HCT116 (cell line): Measurements from ENCODE around the gene RAB11A. TPM values are rescaled to one million over a fixed set of nuclear protein-coding genes. Genes with fewer than 3 reads are reported as not detected.
A peak's percentile ranks its signal among the peaks of the same experiment; 100 is the strongest.

Source experiments
- ATAC-seq: fragments of 200-7000 bp; cut with Tn5 transposase; 2 replicates; pipeline ENCODE4 v1.9.1; 2020; ENCODE audit warnings: mild to moderate bottlenecking, moderate library complexity
- BruUV-seq: library from RNA; stranded (reverse); fragments of 400-500 nt; replicated peaks from 2 replicates; lab custom pipeline; 2021; lab: Mats Ljungman, UMichigan
- CTCF ChIA-PET: fragments of 300-600 bp; sonication (Branson Sonifier 250); formaldehyde crosslinking; loops from one replicate; lab custom pipeline; 2021; ENCODE audit warnings: antibody characterized with exemption; lab: Charles Lee
- POLR2A ChIA-PET: fragments of 300-600, 350-600 bp; sonication (Branson Sonifier 250); formaldehyde crosslinking; loops from one replicate; lab custom pipeline; 2021; ENCODE audit warnings: antibody characterized with exemption; lab: Charles Lee
- RAD21 ChIA-PET, 2 experiments: fragments of 300-600 bp; sonication (Branson Sonifier 250); formaldehyde crosslinking; loops; one replicate each; lab custom pipeline; 2023; ENCODE audit warnings: low total read pairs in 2 of 2; ENCODE audit not compliant: uncharacterized antibody in 2 of 2, unreplicated experiment in 2 of 2, low non-redundant PET in 1 of 2; lab: Charles Lee
- DNase-seq: peaks from one replicate; pipeline ENCODE4 v3.0.0-alpha.2; 2010; ENCODE audit warnings: low read depth, low spot score
- H2AFZ ChIP-seq: fragments of 200-600 bp; shearing (Covaris generic), sonication (generic); 2 replicates; pipeline ENCODE4 v1.6.1; 2017; ENCODE audit warnings: low read depth, mixed run types, mixed read lengths, antibody characterized with exemption, low read length; ENCODE audit not compliant: poor library complexity, severe bottlenecking
- H3K27ac ChIP-seq: 2 replicates; pipeline ENCODE4 v1.5.1; 2012; ENCODE audit warnings: low read depth, low read length
- H3K27me3 ChIP-seq: fragments of 200-600 bp; sonication (generic); 2 replicates; pipeline ENCODE4 v1.6.1; 2016; ENCODE audit warnings: mixed run types, low read length, mixed read lengths; ENCODE audit not compliant: insufficient read depth
- H3K36me3 ChIP-seq, 2 experiments: fragments of 200-500 bp in 1 of 2; fragments of 200-600 bp in 1 of 2; sonication (Bioruptor generic) in 1 of 2; sonication (generic) in 1 of 2; 2 replicates each; pipeline versions ENCODE4 v1.5.1 to v1.6.1; 2014 to 2016; ENCODE audit warnings: low read length in 2 of 2, inconsistent platforms in 1 of 2, mixed read lengths in 1 of 2, mixed run types in 1 of 2; ENCODE audit not compliant: insufficient read depth in 2 of 2, control insufficient read depth in 1 of 2
- H3K4me1 ChIP-seq, 2 experiments: fragments of 200-600 bp in 1 of 2; sonication (generic) in 1 of 2; 2 replicates each; pipeline versions ENCODE4 v1.5.1 to v1.6.1; 2012 to 2017; ENCODE audit warnings: low read length in 2 of 2, inconsistent platforms in 1 of 2, mild to moderate bottlenecking in 1 of 2, mixed read lengths in 1 of 2, mixed run types in 1 of 2, moderate library complexity in 1 of 2; ENCODE audit not compliant: insufficient read depth in 2 of 2, control insufficient read depth in 1 of 2
- H3K4me2 ChIP-seq: fragments of 200-600 bp; sonication (generic); 2 replicates; pipeline ENCODE4 v1.6.1; 2017; ENCODE audit warnings: mixed run types, low read length, mixed read lengths
- H3K4me3 ChIP-seq, 2 experiments: fragments of 200-600 bp in 1 of 2; sonication (generic) in 1 of 2; replicated peaks in 1 of 2; 2 replicates each; pipeline ENCODE4 v1.5.1; 2011 to 2016; ENCODE audit warnings: low read length in 2 of 2, control low read depth in 1 of 2, low read depth in 1 of 2, mild to moderate bottlenecking in 1 of 2, mixed read lengths in 1 of 2, mixed run types in 1 of 2
- H3K79me2 ChIP-seq: fragments of 200-600 bp; sonication (generic); 2 replicates; pipeline ENCODE4 v1.6.1; 2017; ENCODE audit warnings: mild to moderate bottlenecking, mixed run types, low read length, moderate library complexity, mixed read lengths; ENCODE audit not compliant: insufficient read depth
- H3K9ac ChIP-seq: fragments of 200-600 bp; sonication (generic); 2 replicates; pipeline ENCODE4 v1.6.1; 2016; ENCODE audit warnings: low read length, mixed read lengths
- H3K9me2 ChIP-seq: fragments of 200-600 bp; sonication (generic), shearing (Covaris generic); 2 replicates; pipeline ENCODE4 v1.6.1; 2017; ENCODE audit warnings: mixed run types, mild to moderate bottlenecking, moderate library complexity; ENCODE audit not compliant: insufficient read depth
- H3K9me3 ChIP-seq, 2 experiments: fragments of 200-500 bp in 1 of 2; fragments of 200-600 bp in 1 of 2; sonication (Bioruptor generic) in 1 of 2; sonication (generic) in 1 of 2; 2 replicates each; pipeline ENCODE4 v1.6.1; 2014 to 2017; ENCODE audit warnings: low read length in 2 of 2, mixed read lengths in 2 of 2, inconsistent platforms in 1 of 2, low read depth in 1 of 2, mild to moderate bottlenecking in 1 of 2, mixed run types in 1 of 2, moderate library complexity in 1 of 2; ENCODE audit not compliant: control insufficient read depth in 1 of 2, insufficient read depth in 1 of 2
- H4K20me1 ChIP-seq: fragments of 200-600 bp; sonication (generic), shearing (Covaris generic); 2 replicates; pipeline ENCODE4 v1.6.1; 2017; ENCODE audit warnings: mixed run types, mild to moderate bottlenecking, moderate library complexity; ENCODE audit not compliant: insufficient read depth
- CTCF ChIP-seq, 3 experiments: fragments of 200-600 bp in 1 of 3; sonication (generic) in 1 of 3; IDR thresholded peaks in 2 of 3; conservative IDR thresholded peaks in 1 of 3; 2 replicates each; pipeline ENCODE4 v1.5.1; 2012 to 2017; ENCODE audit warnings: low read depth in 2 of 3, low read length in 2 of 3, antibody characterized with exemption in 1 of 3, borderline replicate concordance in 1 of 3, control low read depth in 1 of 3, mild to moderate bottlenecking in 1 of 3, mixed read lengths in 1 of 3, mixed run types in 1 of 3, moderate library complexity in 1 of 3; ENCODE audit not compliant: insufficient read depth in 1 of 3
- EZH2 ChIP-seq: fragments of 200-600 bp; sonication (generic); IDR thresholded peaks from 2 replicates; pipeline ENCODE4 v1.6.1; 2017; ENCODE audit warnings: antibody characterized with exemption, mixed run types
- EZH2phosphoT487 ChIP-seq: fragments of 200-600 bp; IDR thresholded peaks from 2 replicates; pipeline ENCODE4 v1.6.1; 2018; ENCODE audit warnings: antibody characterized with exemption, borderline replicate concordance
- POLR2AphosphoS5 ChIP-seq: IDR thresholded peaks from 2 replicates; pipeline ENCODE4 v1.6.1; 2011; ENCODE audit warnings: mild to moderate bottlenecking, low read depth, low read length, moderate library complexity
- REST ChIP-seq: IDR thresholded peaks from 2 replicates; pipeline ENCODE4 v1.6.1; 2012; ENCODE audit warnings: low read depth
- SIN3A ChIP-seq: IDR thresholded peaks from 2 replicates; pipeline ENCODE4 v1.6.1; 2012; ENCODE audit warnings: low read depth
- ZFX ChIP-seq: fragments of 450-650 bp; IDR thresholded peaks from 2 replicates; pipeline ENCODE4 v1.6.1; 2017
- ZNF274 ChIP-seq: fragments of 200-500 bp; sonication (Bioruptor generic); IDR thresholded peaks from 2 replicates; pipeline ENCODE4 v1.6.1; 2014; ENCODE audit warnings: mild to moderate bottlenecking, low read depth, low read length, inconsistent platforms
- intact Hi-C: fragments of 100-400 bp; cut with micrococcal nuclease; formaldehyde crosslinking; loops from 2 replicates; pipeline ENCODE4 v1.10.0; 2022
- total RNA-seq: library from RNA; stranded (reverse); gene quantifications from one replicate; pipeline ENCODE4 v1.2.1, GENCODE V29; 2021; ENCODE audit not compliant: unreplicated experiment

Gene RAB11A
- total RNA-seq, 1 experiment from 2014 or later, result 234 TPM

- TF ChIP-seq CTCF (IDR thresholded peaks at IDR 0.05 in 2 of 3, conservative IDR thresholded peaks at IDR 0.05 in 1 of 3; ENCODE audit: borderline replicate concordance in 1 of 3, insufficient read depth in 1 of 3, low read depth in 2 of 3, low read length in 2 of 3), result peak in 1 of 3 experiments; percentile 27; a peak in 2 of 6 replicates
- TF ChIP-seq EZH2, result no peak
- TF ChIP-seq ZFX, result peak; percentile 64; the same call in 1 of the 2 replicates
- TF ChIP-seq POLR2AphosphoS5, result peak; percentile 93
These were observed at the start of gene RAB11A (continued) for GRCh38 chr15:65869126-65869953.

GRCh38 chr15:65819563-65819960 lies 49.7 kb upstream of the RAB11A start:
- DNase-seq, result no peak
- Histone ChIP-seq H3K9ac (no peak overlapping the region), H4K20me1 (no peaks in the 10 kb centered on the region), H3K27me3 (no peaks in the 10 kb centered on the region), H3K4me3 (no peak overlapping the region), H3K36me3 (no peaks in the 10 kb centered on the region), H3K4me2 (no peak overlapping the region), H2AFZ (no peak overlapping the region), H3K79me2 (no peaks in the 10 kb centered on the region), H3K4me1 (peaks cover 0 to 5% of the 10 kb centered on the region in 2 experiments; a peak in 1 of 4 replicates), H3K9me3 (no peaks in the 10 kb centered on the region)
- BruUV-seq, result no TSS peak
- ChIA-PET CTCF (interaction anchor here (1.1 kb wide), 1 partner anchor 13 kb away, joined by 3 read pairs; no protein-coding TSS in a partner anchor), POLR2A (no interaction called here)
- no peak for ATAC-seq
- TF ChIP-seq EZH2phosphoT487 (no peak), SIN3A (no peak), CTCF (IDR thresholded peaks at IDR 0.05 in 2 of 3, conservative IDR thresholded peaks at IDR 0.05 in 1 of 3; ENCODE audit: borderline replicate concordance in 1 of 3, insufficient read depth in 1 of 3, low read depth in 2 of 3, low read length in 2 of 3) (no peak), ZFX (no peak), ZNF274 (no peak), REST (no peak), POLR2AphosphoS5 (no peak)
- TF ChIP-seq, all 23 proteins: peak for 0
- Histone ChIP-seq H3K9me2 (no peaks in the 10 kb centered on the region), H3K27ac (no peak overlapping the region)
- RAD21 ChIA-PET, result no interaction called here
- intact Hi-C loops, result no loop called here
